IPS-18c (cell line): ENCODE measurements around the gene IKZF5.

Experiments used
- H3K4me3 ChIP-seq: 2 replicates; pipeline ENCODE4 v1.7.0; 2013; ENCODE audit warnings: low read depth, mild to moderate bottlenecking, low read length, moderate library complexity; ENCODE audit not compliant: insufficient read depth
- H3K9me3 ChIP-seq: one replicate; pipeline ENCODE4 v1.6.1; 2013; ENCODE audit warnings: mild to moderate bottlenecking, low read length, moderate library complexity; ENCODE audit not compliant: control insufficient read depth, insufficient read depth

The IKZF5 gene

DNA sequence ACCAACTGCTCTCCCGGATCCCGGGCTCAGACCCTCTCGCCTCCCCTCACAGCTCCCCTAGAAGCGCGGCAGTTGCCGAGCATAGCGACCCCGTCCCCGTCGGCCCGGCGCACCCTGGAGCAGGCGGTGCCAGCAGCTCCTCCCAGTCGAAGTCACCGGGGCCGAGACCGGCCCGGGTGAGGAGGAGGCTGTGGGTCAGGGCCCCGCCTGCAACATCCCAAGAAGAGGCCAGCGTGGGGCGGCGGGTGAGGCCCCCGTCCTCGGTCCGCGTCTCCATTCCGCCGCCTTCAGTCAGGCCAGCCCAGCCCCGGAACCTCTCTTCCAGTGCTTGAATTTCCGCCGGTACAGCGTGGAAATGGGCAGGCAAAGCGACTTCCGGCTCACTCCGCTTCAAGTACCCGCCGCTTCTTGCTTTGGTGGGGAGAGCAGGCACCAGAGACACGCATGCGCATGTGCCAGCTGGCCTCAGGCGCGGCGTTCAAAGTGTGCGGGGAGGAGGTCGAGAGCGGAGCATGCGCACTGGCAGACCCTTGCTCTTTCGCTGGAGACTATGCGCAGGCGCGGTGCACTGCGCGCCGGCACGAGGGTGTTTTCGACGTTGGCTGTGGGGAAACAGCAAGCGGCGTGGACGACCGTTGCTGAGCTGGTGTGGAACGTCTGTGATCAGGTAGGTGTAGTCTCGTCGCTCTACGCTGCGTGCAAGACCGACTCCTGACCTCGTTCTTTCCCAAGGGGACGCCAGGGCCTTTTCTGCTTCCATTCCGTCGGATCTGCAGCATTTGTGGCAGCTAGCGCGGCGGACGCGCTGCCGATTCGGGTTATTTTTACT, 54.5 kb downstream of the IKZF5 start, which contains the start of gene C10orf88:
C10orf88 (minus strand) TSS at position 326 of the 829 bp plus-strand sequence; CDS start at position 277, 49 bp downstream.
- peak within 1 kb of the TSS; percentile 85 for H3K4me3 ChIP-seq

GRCh38 chr10:122949296-122949695, 59.3 kb downstream of the IKZF5 start:
- peaks cover under 1% of the 10 kb centered on the region for H3K9me3 ChIP-seq
- no peak overlapping the region for H3K4me3 ChIP-seq

More for the DNA sequence above, 54.5 kb downstream of the IKZF5 start, which contains the start of gene C10orf88:
- peaks cover 7% of the 10 kb centered on the region for H3K9me3 ChIP-seq
